Endothelial cell of umbilical vein (primary cell): Measurements from ENCODE around the gene RGPD8. TPM values are rescaled to one million over a fixed set of nuclear protein-coding genes. Genes with fewer than 3 reads are reported as not detected.

Experiments
- BruUV-seq: library from RNA; stranded (reverse); fragments of 400-500 nt; replicated peaks from 2 replicates; lab custom pipeline; 2021; lab: Mats Ljungman, UMichigan
- CTCF ChIA-PET: fragments of 300-600, 350-600 bp; sonication (Branson Sonifier 250); formaldehyde crosslinking; loops from one replicate; lab custom pipeline; 2021; ENCODE audit warnings: antibody characterized with exemption, inconsistent platforms; lab: Charles Lee
- POLR2A ChIA-PET: fragments of 300-600, 350-600 bp; sonication (Branson Sonifier 250); formaldehyde crosslinking; loops from one replicate; lab custom pipeline; 2021; ENCODE audit warnings: antibody characterized with exemption, inconsistent platforms; lab: Charles Lee
- DNase-seq: peaks from one replicate; pipeline ENCODE4 v3.0.0-alpha.2; 2011; ENCODE audit warnings: low read depth, low spot score
- FAIRE-seq: peaks from 2 replicates; lab custom pipeline; 2011; peaks lifted over from hg19 to GRCh38; lab: Jason Lieb, UNC
- H2AFZ ChIP-seq: 2 replicates; pipeline ENCODE4 v1.6.0; 2012; ENCODE audit warnings: low read depth, low read length, control low read depth, inconsistent platforms
- H3K27ac ChIP-seq: 2 replicates; pipeline ENCODE4 v1.5.1; 2011; ENCODE audit warnings: low read depth, mild to moderate bottlenecking, control low read depth, low read length, moderate library complexity; ENCODE audit not compliant: insufficient read depth
- H3K27me3 ChIP-seq, 2 experiments: 2 replicates each; pipeline versions ENCODE4 v1.6.0 to v1.6.1; 2011; ENCODE audit warnings: low read length in 2 of 2, mixed read lengths in 1 of 2; ENCODE audit not compliant: control insufficient read depth in 2 of 2, insufficient read depth in 2 of 2
- H3K36me3 ChIP-seq, 2 experiments: 2 replicates in 1 of 2; 3 replicates in 1 of 2; pipeline ENCODE4 v1.5.1; 2011; ENCODE audit warnings: low read length in 2 of 2, mild to moderate bottlenecking in 1 of 2, moderate library complexity in 1 of 2; ENCODE audit not compliant: control insufficient read depth in 2 of 2, insufficient read depth in 2 of 2; ENCODE audit errors: extremely low read depth in 1 of 2
- H3K4me1 ChIP-seq: 3 replicates; pipeline ENCODE4 v1.5.1; 2011; ENCODE audit warnings: mild to moderate bottlenecking, low read length; ENCODE audit not compliant: control insufficient read depth, insufficient read depth; ENCODE audit errors: extremely low read depth
- H3K4me2 ChIP-seq: 2 replicates; pipeline ENCODE4 v1.6.1; 2011; ENCODE audit warnings: low read length, control low read depth, mixed read lengths; ENCODE audit not compliant: insufficient read depth
- H3K4me3 ChIP-seq, 3 experiments: fragments of 200-600 bp in 1 of 3; sonication (generic), shearing (Covaris generic) in 1 of 3; replicated peaks in 1 of 3; 2 replicates each; pipeline ENCODE4 v1.5.1; 2011 to 2016; ENCODE audit warnings: control low read depth in 3 of 3, low read length in 3 of 3, mild to moderate bottlenecking in 2 of 3, inconsistent platforms in 1 of 3, low read depth in 1 of 3, moderate library complexity in 1 of 3; ENCODE audit not compliant: insufficient read depth in 1 of 3
- H3K79me2 ChIP-seq: 2 replicates; pipeline ENCODE4 v1.6.0; 2012; ENCODE audit warnings: low read length, inconsistent platforms; ENCODE audit not compliant: control insufficient read depth, insufficient read depth
- H3K9ac ChIP-seq: replicated peaks from 2 replicates; pipeline ENCODE3; 2011; ENCODE audit warnings: low read length, control low read depth; ENCODE audit not compliant: insufficient read depth; ENCODE audit errors: extremely low read depth
- H3K9me1 ChIP-seq: replicated peaks from 3 replicates; pipeline ENCODE4 v1.6.0; 2011; ENCODE audit warnings: mild to moderate bottlenecking, low read length; ENCODE audit not compliant: control insufficient read depth, insufficient read depth; ENCODE audit errors: extremely low read depth
- H3K9me3 ChIP-seq: replicated peaks from 2 replicates; pipeline ENCODE4 v1.5.1; 2012; ENCODE audit warnings: low read length, inconsistent platforms; ENCODE audit not compliant: control insufficient read depth, insufficient read depth
- H4K20me1 ChIP-seq: replicated peaks from 2 replicates; pipeline ENCODE3; 2011; ENCODE audit warnings: mild to moderate bottlenecking, low read length; ENCODE audit not compliant: control insufficient read depth, insufficient read depth; ENCODE audit errors: extremely low read depth
- EZH2 ChIP-seq: IDR thresholded peaks from 2 replicates; pipeline ENCODE4 v1.6.1; 2012; ENCODE audit warnings: borderline replicate concordance, low read depth, mild to moderate bottlenecking, moderate library complexity, low read length, inconsistent platforms; ENCODE audit not compliant: severe bottlenecking
- FOS ChIP-seq: IDR thresholded peaks from 2 replicates; pipeline ENCODE4 v1.6.1; 2011; ENCODE audit warnings: mild to moderate bottlenecking, low read length, moderate library complexity, borderline replicate concordance; ENCODE audit not compliant: insufficient read depth
- GATA2 ChIP-seq: IDR thresholded peaks from 2 replicates; pipeline ENCODE4 v1.7.0; 2011; ENCODE audit warnings: low read depth, mild to moderate bottlenecking, moderate library complexity, mixed read lengths, low read length; ENCODE audit not compliant: insufficient read length, insufficient read depth
- JUN ChIP-seq: IDR thresholded peaks from 2 replicates; pipeline ENCODE4 v1.6.1; 2011; ENCODE audit warnings: borderline replicate concordance, low read depth; ENCODE audit not compliant: insufficient read length, insufficient read depth
- MYC ChIP-seq: IDR thresholded peaks from one replicate; pipeline ENCODE4 v1.6.1; 2011; ENCODE audit warnings: mild to moderate bottlenecking, low read depth, low read length
- POLR2A ChIP-seq: IDR thresholded peaks from 2 replicates; pipeline ENCODE4 v1.6.1; 2012; ENCODE audit warnings: low read depth, mild to moderate bottlenecking, control low read depth, low read length
- POLR2AphosphoS5 ChIP-seq: IDR thresholded peaks from 2 replicates; pipeline ENCODE4 v1.6.1; 2012; ENCODE audit warnings: low read depth, mild to moderate bottlenecking, control low read depth, low read length, moderate library complexity; ENCODE audit not compliant: insufficient read depth
- dilution Hi-C: fragments of 300-500 bp; cut with MboI; formaldehyde crosslinking; loops from one replicate; pipeline ENCODE4 v1.15.0; 2019; ENCODE audit warnings: low sequenced_read_pairs; ENCODE audit not compliant: extremely low pct_ligation_motif_present
- intact Hi-C: fragments of 100-400 bp; cut with micrococcal nuclease; formaldehyde crosslinking; loops from one replicate; pipeline ENCODE4 v1.10.0; 2022
- polyA plus RNA-seq, 4 experiments: library from polyadenylated mRNA; depleted of rRNA in 3 of 4; stranded (reverse) in 3 of 4; unstranded in 1 of 4; fragments of >200 nt; gene quantifications; 2 replicates each; pipeline versions ENCODE4 v1.2.1 to v1.2.3, GENCODE V29; 2011 to 2012; ENCODE audit warnings: missing spikeins in 1 of 4
- total RNA-seq: library from RNA; stranded (reverse); gene quantifications from 2 replicates; pipeline ENCODE4 v1.2.3, GENCODE V29; 2021
- TF ChIP-seq, protein P1 (sequence below): IDR thresholded peaks from 2 replicates; pipeline ENCODE4 v1.6.1; 2011; ENCODE audit not compliant: insufficient read depth, insufficient read length
- TF ChIP-seq, protein P2 (sequence below), 2 donors: IDR thresholded peaks; 1 replicate in 1 of 2; 2 replicates in 1 of 2; pipeline ENCODE4 v1.5.1; 2011; ENCODE audit warnings: low read length in 2 of 2, mild to moderate bottlenecking in 2 of 2, moderate library complexity in 2 of 2, control low read depth in 1 of 2, inconsistent platforms in 1 of 2, low read depth in 1 of 2; ENCODE audit not compliant: insufficient read depth in 1 of 2; ENCODE audit errors: extremely low read depth in 1 of 2

RGPD8 gene
- total and polyA plus RNA-seq, 2 donors (not counting 3 experiments of a cell fraction or from before 2014, with no cell fraction given): 0.98 to 10.8 TPM

DNA sequence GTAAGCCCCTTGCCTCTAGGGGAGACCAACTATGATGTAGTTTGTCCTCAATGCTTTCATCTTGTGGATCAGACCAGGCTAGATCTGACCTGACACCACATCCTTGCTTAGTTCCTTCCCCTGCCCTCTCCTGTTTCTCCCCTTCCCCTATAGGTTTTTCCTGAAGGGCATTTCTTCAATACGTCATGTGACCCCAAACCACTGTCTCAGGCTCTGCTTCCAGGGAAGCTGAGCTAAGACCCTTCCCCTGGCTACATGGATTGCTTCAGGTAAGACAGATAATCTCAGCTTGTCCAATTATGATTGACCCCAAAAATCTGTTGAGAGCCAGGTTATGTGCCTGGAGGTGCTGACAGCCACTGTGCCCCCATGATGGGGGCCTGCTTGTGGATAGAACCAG, 25.9 kb upstream of the RGPD8 start:
- intact Hi-C loops: no loop called here

More for the DNA sequence above, 25.9 kb upstream of the RGPD8 start:
- dilution Hi-C loops: no loop called here
- H3K9ac ChIP-seq: no peak overlapping the region
- no peaks in the 10 kb centered on the region for H4K20me1 ChIP-seq
- H3K27ac ChIP-seq: no peak overlapping the region
- no peaks in the 10 kb centered on the region for H3K79me2 ChIP-seq
- H3K9me1 ChIP-seq: no peaks in the 10 kb centered on the region
- FAIRE-seq: no peak
- H3K9me3 ChIP-seq: no peaks in the 10 kb centered on the region
- no peak for DNase-seq
- ChIA-PET CTCF (no interaction called here), POLR2A (no interaction called here)
- no TSS peak for BruUV-seq
- no peak overlapping the region for H3K4me3 ChIP-seq
- no peaks in the 10 kb centered on the region for H3K4me1 ChIP-seq
- no peak overlapping the region for H2AFZ ChIP-seq
- peaks cover 0 to 14% of the 10 kb centered on the region in 2 experiments for H3K27me3 ChIP-seq
- no peak for TF ChIP-seq JUN
- no peak for TF ChIP-seq MYC
- no peak for TF ChIP-seq GATA2
- no peak for TF ChIP-seq FOS
- TF ChIP-seq, protein P1, sequence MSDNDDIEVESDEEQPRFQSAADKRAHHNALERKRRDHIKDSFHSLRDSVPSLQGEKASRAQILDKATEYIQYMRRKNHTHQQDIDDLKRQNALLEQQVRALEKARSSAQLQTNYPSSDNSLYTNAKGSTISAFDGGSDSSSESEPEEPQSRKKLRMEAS: no peak
- TF ChIP-seq, protein P2, sequence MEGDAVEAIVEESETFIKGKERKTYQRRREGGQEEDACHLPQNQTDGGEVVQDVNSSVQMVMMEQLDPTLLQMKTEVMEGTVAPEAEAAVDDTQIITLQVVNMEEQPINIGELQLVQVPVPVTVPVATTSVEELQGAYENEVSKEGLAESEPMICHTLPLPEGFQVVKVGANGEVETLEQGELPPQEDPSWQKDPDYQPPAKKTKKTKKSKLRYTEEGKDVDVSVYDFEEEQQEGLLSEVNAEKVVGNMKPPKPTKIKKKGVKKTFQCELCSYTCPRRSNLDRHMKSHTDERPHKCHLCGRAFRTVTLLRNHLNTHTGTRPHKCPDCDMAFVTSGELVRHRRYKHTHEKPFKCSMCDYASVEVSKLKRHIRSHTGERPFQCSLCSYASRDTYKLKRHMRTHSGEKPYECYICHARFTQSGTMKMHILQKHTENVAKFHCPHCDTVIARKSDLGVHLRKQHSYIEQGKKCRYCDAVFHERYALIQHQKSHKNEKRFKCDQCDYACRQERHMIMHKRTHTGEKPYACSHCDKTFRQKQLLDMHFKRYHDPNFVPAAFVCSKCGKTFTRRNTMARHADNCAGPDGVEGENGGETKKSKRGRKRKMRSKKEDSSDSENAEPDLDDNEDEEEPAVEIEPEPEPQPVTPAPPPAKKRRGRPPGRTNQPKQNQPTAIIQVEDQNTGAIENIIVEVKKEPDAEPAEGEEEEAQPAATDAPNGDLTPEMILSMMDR (IDR thresholded peaks at IDR 0.05; ENCODE audit: extremely low read depth in 1 of 2, insufficient read depth in 1 of 2, low read depth in 1 of 2, low read length in 2 of 2): no peak
- TF ChIP-seq POLR2A: no peak
- no peak for TF ChIP-seq POLR2AphosphoS5
- TF ChIP-seq EZH2: no peak
- H3K36me3 ChIP-seq: no peaks in the 10 kb centered on the region
- H3K4me2 ChIP-seq: no peak overlapping the region
